Spleen (tissue), 7 donors: Measurements from ENCODE around the gene STXBP5L.

Source experiments
- POLR2A ChIP-seq, 3 donors: fragments of 450-650 bp; IDR thresholded peaks; one replicate each; pipeline ENCODE4 v1.5.1; 2017; ENCODE audit warnings: antibody characterized with exemption in 3 of 3, mild to moderate bottlenecking in 1 of 3
- TF ChIP-seq, protein P1 (sequence below), 11 experiments: fragments of 200-600 bp in 7 of 11; fragments of 450-650 bp in 4 of 11; sonication (generic) in 4 of 11; IDR thresholded peaks in 8 of 11; conservative IDR thresholded peaks in 3 of 11; 1 replicate in 7 of 11; 2 replicates in 4 of 11; pipeline versions ENCODE4 v1.4.0 to v1.8.0; 2016 to 2021; ENCODE audit warnings: antibody characterized with exemption in 11 of 11, inconsistent platforms in 4 of 11, mild to moderate bottlenecking in 1 of 11
- donor health status: DM: no; HTN: no; CAD: no; lungs with moderate emphysema.
- donor health status: DM: no; HTN: no; CAD: no.
- donor health status: DM: no; HTN: no; CAD: no.

DNA sequence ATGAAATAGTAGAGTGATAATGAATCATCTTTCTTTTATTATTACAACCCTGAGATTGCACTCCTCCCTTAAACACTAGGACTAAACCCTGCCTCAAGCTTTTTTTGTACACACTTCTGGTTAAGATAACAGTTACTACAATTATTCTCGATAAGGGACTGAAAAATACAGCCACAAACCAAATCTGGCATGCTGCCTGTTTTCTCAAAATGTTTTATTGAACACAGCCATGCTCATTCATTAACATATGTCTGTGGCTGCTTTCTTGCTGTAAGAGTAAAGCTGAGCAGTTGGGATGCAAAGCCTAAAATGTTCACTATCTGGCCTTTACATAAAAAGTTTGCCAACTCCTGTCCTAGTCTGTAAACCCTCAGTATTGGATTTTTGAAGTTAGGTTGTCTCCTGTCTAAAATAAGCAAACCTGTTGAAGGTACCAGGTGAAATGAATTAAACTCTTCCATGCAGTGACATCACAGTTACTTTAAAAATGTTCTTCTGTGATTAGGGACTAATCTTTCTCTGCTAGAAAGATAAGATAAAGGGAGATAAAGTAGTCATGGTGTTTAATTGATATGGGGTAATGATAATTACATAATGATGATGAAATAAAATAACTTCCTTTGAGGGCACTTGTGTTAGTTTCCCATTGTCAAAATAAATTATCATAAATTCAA is 218.2 kb downstream of the STXBP5L start:
- TF ChIP-seq, protein P1, sequence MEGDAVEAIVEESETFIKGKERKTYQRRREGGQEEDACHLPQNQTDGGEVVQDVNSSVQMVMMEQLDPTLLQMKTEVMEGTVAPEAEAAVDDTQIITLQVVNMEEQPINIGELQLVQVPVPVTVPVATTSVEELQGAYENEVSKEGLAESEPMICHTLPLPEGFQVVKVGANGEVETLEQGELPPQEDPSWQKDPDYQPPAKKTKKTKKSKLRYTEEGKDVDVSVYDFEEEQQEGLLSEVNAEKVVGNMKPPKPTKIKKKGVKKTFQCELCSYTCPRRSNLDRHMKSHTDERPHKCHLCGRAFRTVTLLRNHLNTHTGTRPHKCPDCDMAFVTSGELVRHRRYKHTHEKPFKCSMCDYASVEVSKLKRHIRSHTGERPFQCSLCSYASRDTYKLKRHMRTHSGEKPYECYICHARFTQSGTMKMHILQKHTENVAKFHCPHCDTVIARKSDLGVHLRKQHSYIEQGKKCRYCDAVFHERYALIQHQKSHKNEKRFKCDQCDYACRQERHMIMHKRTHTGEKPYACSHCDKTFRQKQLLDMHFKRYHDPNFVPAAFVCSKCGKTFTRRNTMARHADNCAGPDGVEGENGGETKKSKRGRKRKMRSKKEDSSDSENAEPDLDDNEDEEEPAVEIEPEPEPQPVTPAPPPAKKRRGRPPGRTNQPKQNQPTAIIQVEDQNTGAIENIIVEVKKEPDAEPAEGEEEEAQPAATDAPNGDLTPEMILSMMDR (IDR thresholded peaks at IDR 0.05 in 8 of 11, conservative IDR thresholded peaks at IDR 0.05 in 3 of 11), result no peak
- TF ChIP-seq POLR2A (IDR thresholded peaks at IDR 0.05), result no peak
